NCI-H82 (cell line): ENCODE results near the gene ITGA7.

Experiments
- DNase-seq: peaks from one replicate; lab custom pipeline; 2025; lab: John Stamatoyannopoulos, UW

The ITGA7 gene, protein sequence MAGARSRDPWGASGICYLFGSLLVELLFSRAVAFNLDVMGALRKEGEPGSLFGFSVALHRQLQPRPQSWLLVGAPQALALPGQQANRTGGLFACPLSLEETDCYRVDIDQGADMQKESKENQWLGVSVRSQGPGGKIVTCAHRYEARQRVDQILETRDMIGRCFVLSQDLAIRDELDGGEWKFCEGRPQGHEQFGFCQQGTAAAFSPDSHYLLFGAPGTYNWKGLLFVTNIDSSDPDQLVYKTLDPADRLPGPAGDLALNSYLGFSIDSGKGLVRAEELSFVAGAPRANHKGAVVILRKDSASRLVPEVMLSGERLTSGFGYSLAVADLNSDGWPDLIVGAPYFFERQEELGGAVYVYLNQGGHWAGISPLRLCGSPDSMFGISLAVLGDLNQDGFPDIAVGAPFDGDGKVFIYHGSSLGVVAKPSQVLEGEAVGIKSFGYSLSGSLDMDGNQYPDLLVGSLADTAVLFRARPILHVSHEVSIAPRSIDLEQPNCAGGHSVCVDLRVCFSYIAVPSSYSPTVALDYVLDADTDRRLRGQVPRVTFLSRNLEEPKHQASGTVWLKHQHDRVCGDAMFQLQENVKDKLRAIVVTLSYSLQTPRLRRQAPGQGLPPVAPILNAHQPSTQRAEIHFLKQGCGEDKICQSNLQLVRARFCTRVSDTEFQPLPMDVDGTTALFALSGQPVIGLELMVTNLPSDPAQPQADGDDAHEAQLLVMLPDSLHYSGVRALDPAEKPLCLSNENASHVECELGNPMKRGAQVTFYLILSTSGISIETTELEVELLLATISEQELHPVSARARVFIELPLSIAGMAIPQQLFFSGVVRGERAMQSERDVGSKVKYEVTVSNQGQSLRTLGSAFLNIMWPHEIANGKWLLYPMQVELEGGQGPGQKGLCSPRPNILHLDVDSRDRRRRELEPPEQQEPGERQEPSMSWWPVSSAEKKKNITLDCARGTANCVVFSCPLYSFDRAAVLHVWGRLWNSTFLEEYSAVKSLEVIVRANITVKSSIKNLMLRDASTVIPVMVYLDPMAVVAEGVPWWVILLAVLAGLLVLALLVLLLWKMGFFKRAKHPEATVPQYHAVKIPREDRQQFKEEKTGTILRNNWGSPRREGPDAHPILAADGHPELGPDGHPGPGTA

DNA sequence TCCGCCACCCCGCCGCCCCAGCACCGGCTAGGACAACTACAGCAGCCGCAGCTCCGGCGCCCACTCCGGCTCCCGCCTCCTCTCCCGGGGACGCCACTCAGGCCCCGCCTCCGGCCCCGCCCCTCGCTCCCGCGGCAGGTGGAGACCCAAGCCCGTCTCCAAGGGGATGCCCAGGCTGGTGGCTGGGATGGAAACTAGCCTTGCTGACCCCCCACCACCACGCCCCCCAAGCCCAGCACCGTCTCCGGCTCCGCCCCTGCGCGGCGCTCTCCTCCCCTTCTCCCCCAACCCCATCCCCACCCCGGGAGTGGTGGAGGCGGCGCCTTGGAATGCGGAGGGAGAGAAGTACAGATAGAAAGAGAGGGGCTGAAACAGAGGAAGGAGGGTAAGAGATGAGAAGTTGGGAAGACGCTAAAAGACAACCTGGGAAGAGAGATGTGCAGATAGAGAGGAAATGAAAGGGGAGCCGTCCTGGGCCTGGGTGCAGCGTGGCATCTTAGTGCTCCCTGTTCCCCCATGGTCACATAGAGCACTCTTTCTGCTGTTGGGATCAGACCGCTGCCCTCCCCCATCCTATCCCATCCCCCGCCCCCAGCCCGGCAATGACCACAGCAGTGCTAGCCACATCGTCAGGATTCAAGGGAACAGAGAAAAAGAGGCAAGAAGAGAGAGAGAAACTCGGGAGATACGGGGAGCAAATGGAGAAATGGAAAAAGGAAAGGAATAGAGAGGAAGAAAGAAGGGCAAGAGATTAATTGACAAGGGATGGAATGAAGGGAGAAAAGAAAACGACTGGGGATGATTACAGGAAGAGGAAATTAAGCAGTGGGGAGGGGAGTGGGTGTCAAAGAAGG lies at the start of gene ITGA7:
ITGA7 (minus strand) TSS at position 64 of the 854 bp plus-strand sequence. CDS start 222 bp downstream, outside the sequence.
- peak; percentile 83 for DNase-seq

- DNase-seq: no peak
Observed at GRCh38 chr12:55755246-55755645, 47.5 kb upstream of the ITGA7 start.

DNA sequence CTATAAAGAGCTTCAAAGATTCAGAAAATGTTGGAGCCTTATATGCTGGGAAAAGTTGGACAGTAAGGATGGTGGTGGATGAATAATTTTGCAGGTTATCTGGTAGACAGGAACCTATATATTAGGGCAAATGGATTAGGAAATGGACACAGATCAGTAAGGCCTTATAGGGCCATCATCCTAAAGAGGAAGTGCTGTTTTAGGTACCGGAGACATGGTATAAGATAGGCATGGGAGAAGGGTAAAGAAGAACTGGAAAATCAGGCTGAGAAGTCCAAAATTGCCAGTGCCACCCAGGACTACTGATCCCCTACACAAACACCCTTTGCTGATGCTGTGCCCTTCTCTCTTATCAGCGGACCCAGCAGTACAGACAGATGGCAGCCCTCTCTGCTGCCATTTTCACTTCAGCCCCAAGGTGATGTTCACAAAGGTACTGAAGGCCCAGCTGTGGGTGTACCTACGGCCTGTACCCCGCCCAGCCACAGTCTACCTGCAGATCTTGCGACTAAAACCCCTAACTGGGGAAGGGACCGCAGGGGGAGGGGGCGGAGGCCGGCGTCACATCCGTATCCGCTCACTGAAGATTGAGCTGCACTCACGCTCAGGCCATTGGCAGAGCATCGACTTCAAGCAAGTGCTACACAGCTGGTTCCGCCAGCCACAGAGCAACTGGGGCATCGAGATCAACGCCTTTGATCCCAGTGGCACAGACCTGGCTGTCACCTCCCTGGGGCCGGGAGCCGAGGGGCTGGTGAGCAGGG lies 40.7 kb upstream of the ITGA7 start:
- no peak for DNase-seq

DNA sequence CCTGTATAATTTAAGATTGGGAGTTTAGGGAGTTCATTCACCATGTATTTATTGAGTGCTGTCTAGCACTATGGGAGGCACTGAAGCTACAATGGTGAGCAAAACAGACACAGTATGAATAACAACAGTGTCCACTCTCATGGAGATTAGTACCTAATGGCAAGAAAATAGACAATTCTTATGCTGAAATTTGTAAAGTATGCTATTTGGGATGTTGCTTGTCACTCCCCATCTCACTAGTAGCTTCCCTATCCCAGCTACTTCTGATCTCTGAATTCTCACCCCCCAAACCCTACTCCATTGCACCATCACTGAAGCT lies 39.2 kb upstream of the ITGA7 start:
- no peak for DNase-seq

DNA sequence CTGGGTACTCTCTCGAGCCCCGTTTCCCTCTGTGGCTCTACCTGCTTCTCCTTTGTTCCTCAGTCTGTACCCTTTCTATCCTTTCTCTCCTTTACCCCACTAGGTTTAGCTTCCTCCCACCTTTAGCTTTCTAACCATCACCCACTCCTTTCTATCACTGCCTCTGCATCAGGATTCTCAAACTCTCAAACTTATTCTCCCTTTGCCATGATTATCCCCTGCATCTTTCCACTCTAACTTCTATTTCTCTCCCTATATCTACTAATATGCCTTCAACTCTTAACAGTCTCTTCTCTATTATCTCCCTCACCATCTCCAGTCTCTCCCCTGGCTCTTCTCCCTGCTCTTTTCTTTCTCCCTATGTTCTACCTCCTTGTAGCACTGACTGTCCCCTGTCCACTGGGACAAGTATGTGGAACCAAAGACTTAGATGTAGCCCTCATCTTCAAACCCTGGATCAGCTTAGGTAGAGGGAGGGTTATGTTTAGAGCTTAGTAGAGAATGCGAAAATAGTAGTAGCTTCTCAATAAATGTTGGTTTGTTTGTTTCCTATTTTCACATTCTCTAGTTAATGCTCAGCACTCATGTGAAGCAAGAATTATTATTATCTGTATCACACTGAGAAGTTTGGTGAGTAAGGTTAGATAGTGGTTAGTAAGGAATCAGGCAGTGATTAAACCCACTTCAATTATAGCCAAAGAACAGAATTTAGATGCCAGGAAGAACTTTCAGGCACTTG lies 38.6 kb upstream of the ITGA7 start:
- DNase-seq: no peak

- DNase-seq: peak; percentile 99
Observed at GRCh38 chr12:55745361-55746173, 37.9 kb upstream of the ITGA7 start.

- DNase-seq: peak; percentile 46
Observed at GRCh38 chr12:55744340-55745030, 36.8 kb upstream of the ITGA7 start.

DNA sequence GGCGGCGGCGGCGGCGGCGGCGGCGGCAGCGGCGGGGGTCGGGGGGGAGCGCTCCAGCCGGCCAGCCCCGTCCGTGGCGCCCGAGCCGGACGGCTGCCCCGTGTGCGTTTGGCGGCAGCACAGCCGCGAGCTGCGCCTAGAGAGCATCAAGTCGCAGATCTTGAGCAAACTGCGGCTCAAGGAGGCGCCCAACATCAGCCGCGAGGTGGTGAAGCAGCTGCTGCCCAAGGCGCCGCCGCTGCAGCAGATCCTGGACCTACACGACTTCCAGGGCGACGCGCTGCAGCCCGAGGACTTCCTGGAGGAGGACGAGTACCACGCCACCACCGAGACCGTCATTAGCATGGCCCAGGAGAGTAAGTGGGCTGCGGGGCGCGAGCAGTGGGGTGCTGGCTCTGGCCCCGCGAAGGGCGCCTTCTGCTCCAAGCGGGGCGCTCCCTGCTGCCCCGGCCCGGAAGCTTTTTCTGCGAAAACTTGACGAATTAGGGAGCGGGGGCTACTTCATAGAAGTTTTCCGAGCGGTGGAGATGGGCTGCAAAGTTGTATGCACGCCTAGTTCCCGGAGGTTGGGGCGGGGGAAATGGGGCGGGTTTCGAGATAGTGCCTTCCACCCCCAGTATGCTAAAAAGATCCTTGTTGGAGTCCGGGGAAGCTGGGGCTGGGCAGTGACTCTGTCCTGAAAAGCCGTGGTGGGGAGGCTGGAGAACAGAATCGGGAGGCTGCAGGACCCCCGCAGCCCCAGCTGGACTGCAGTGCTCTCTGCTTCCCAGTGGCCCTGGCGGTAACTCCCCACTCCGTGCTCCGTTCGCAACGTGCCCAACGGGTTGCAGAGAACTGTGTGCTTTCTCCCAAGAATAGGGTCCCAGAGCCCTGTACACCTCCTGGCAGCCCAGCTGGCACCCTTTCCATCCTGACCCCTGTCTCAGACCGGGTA lies 36.0 kb upstream of the ITGA7 start:
- peak; percentile 81 for DNase-seq

GRCh38 chr12:55742719-55743405 lies 35.2 kb upstream of the ITGA7 start, which contains the start of gene GDF11:
Gene GDF11 (plus strand): TSS chr12:55743122. CDS start chr12:55743317, 195 bp downstream.
- peak; percentile 92 for DNase-seq

DNA sequence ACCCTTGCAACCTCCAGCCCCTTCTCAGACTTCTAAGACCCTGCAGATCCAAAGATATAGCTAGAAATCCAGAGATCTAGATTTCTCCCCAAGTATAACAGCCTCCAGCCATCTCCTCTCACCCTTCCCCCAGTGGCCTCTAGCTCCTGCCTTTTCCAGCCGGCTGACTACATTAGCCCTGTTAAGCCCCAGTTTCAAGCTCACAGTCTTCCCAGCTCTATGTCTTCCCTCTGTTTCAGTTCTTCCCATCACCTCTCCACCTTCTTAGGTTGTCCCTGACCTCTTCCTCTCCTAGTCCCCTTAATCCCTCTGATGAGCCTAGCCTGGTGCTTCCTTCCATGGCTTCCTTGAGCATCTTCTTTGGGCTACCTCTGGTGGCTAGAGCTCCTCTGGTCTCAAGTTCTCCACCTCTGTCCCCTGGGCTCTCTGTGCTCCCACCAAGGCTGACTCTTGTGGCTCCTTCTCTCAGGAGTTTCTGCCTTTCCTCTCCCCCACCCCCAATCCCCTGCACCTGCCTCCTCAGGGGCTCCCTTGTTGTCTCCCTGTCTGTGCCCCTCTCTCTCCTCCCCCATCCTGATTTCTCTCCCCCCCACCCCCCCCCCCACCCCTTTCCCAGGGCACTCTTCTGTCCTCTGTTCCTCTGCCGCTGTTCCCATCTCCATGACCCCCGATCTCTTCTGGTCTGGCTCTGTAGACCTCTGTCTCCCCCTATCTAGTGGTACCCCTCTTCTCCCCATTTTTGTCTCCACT lies 34.4 kb upstream of the ITGA7 start:
- peak; percentile 46 for DNase-seq

DNA sequence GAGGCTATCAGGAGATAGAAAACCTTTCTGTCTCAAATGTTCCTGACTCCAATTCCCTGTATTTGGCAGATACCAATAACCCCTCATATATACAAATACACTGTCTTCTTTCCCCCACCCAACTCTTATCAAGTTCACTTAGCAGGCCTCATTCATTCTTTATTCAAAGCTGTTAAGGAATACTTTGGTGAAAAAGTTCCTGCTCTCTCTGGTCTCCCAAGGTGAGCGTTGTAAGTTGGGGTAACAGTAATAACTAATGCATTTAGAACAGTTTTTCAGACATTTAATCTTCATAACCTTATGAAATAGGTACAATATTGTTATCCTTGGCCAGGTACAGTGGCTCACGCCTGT lies 31.3 kb upstream of the ITGA7 start:
- no peak for DNase-seq

DNA sequence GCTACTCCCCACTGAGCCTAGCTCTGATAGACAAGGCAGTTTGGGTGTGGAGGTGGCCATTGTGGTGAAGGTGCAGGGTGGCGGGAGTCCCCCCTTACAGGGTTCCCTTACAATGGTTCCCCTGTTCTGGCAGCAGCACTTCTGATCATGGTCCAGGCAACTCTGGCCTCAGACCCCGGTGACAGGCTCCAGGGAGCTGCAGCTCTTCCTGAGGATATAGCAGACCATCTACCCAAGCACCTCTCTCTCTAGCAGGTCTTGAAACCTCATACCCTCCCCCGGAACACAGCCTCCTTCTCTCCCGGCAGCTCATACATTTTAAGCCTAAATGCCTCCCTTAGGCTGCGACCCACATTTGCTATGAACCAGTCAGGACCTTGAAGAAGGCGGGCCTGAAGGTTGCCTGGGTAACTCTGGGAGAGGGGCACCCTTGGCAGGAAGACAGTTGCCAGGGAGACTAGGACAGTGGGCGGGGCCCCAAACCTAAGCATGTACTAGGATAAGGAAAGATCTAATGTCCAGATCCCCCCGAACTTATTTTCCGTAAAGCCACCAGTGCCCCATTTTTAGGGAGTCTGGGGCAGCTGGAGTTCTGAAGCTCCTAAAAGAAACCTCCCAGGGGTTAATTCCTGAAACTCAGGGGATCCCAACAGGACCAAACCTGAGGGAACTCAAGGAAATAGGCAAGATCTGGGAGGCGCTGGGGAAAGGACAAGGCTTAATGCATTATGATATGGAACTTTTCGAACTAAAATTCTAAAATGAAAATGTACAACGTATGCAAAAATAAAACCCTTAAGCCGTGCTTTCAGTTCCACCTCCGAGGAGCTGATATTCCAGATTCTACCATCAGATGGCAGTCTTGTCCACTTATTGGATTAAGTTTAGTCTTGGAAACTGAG lies 30.7 kb upstream of the ITGA7 start:
- peak; percentile 94 for DNase-seq

- DNase-seq: peak; percentile 77
Observed at GRCh38 chr12:55737581-55738122, 29.9 kb upstream of the ITGA7 start.

DNA sequence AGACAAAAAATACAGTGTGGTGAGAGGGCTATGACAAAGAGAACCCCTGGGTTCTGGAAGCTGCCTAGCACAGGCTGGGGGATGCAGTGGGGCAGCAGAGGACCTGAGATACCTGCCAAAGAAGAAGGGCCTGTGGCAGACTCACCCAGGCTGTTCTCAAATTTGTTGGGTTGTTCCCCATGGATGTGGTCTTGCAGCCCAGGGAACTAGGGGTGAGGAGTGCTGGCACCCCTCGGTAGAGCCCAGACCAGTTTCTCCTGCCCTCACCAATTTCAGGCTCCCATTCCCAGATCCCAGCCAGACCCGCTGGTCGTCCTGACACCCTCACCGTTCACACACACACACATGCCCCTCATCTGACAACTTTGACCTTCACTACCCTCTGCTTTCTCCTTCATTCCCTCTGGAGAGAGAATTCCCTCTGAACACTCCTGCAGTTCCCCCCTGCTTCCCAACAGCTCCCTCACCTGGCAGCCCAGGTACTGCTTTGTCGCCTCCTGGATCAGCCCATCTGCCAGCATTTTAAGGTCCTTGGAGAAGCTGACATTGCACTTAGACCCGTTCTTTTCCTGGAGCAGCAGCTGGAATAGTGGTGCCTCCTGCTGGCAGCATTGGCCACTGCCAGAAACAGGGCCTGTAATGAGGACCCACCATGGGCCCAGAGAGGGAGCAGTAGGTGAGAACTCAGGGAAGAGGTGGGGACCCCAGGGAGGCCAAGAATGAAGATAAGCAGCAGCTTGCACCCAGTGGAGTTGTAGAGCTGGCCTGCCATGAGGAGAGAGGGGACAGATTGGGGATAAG lies 29.3 kb upstream of the ITGA7 start:
- DNase-seq: peak; percentile 90
